ENCODE results near the gene SMIM14. TPM values are rescaled to one million over a fixed set of nuclear protein-coding genes. Genes with fewer than 3 reads are reported as not detected.
"Not testable (repeated sequence)": the region's sequence is repeated elsewhere in the genome, so short reads cannot be mapped to it uniquely, and the experiment has no call there.

SMIM14 gene
- total RNA-seq, 1 experiment from 2014 or later, result 48.2 TPM

DNA sequence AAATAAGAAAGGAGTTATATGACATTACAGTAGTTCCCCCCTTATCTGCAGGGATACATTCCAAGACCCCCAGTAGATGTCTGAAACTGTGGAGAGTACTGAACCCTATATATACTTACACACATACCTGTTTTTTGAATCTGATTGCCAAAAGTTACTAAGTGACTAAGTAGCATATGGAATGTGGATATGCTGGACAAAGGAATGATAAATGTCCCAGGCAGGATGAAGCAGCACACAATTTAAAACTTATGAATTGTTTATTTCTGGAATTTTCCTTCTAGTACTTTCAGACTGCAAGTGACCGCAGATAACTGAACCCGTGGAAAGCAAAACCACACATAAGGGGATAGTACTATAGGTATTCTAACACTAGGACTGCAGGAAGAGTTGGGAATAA, 134.1 kb downstream of the SMIM14 start:
- Histone ChIP-seq H3K4me3 (ENCODE audit: low read depth in 2 of 2, low read length in 2 of 2) (no peak overlapping the region), H3K36me3 (ENCODE audit: control insufficient read depth, insufficient read depth, low read length) (peaks cover 49% of the 10 kb centered on the region), H3K27me3 (ENCODE audit: control insufficient read depth, insufficient read depth, low read length) (no peaks in the 10 kb centered on the region), H3K4me1 (ENCODE audit: control insufficient read depth, insufficient read depth, low read length) (0 out of 2 replicates have a peak, but pooled peaks cover 2% of the 10 kb centered on the region), H3K9me3 (ENCODE audit: control insufficient read depth, insufficient read depth, low read depth, low read length) (no peaks in the 10 kb centered on the region), H3K27ac (ENCODE audit: low read length) (no peak overlapping the region)
- CTCF ChIA-PET, result no interaction called here
- ATAC-seq, result no peak
- BruUV-seq (replicated peaks), result no TSS peak
- no peak for DNase-seq (ENCODE audit: low read depth, low spot score)
- TF ChIP-seq SIN3A (IDR thresholded peaks at IDR 0.05; ENCODE audit: borderline replicate concordance, insufficient read depth, low read depth, low read length), result no peak
- no peak for TF ChIP-seq TCF7L2 (IDR thresholded peaks at IDR 0.05; ENCODE audit: low read depth, low read length)
- TF ChIP-seq, protein P1, sequence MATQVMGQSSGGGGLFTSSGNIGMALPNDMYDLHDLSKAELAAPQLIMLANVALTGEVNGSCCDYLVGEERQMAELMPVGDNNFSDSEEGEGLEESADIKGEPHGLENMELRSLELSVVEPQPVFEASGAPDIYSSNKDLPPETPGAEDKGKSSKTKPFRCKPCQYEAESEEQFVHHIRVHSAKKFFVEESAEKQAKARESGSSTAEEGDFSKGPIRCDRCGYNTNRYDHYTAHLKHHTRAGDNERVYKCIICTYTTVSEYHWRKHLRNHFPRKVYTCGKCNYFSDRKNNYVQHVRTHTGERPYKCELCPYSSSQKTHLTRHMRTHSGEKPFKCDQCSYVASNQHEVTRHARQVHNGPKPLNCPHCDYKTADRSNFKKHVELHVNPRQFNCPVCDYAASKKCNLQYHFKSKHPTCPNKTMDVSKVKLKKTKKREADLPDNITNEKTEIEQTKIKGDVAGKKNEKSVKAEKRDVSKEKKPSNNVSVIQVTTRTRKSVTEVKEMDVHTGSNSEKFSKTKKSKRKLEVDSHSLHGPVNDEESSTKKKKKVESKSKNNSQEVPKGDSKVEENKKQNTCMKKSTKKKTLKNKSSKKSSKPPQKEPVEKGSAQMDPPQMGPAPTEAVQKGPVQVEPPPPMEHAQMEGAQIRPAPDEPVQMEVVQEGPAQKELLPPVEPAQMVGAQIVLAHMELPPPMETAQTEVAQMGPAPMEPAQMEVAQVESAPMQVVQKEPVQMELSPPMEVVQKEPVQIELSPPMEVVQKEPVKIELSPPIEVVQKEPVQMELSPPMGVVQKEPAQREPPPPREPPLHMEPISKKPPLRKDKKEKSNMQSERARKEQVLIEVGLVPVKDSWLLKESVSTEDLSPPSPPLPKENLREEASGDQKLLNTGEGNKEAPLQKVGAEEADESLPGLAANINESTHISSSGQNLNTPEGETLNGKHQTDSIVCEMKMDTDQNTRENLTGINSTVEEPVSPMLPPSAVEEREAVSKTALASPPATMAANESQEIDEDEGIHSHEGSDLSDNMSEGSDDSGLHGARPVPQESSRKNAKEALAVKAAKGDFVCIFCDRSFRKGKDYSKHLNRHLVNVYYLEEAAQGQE (IDR thresholded peaks at IDR 0.05; ENCODE audit: insufficient read depth in 1 of 2, low read depth in 2 of 2, low read length in 1 of 2), result no peak
- TF ChIP-seq, protein P2, sequence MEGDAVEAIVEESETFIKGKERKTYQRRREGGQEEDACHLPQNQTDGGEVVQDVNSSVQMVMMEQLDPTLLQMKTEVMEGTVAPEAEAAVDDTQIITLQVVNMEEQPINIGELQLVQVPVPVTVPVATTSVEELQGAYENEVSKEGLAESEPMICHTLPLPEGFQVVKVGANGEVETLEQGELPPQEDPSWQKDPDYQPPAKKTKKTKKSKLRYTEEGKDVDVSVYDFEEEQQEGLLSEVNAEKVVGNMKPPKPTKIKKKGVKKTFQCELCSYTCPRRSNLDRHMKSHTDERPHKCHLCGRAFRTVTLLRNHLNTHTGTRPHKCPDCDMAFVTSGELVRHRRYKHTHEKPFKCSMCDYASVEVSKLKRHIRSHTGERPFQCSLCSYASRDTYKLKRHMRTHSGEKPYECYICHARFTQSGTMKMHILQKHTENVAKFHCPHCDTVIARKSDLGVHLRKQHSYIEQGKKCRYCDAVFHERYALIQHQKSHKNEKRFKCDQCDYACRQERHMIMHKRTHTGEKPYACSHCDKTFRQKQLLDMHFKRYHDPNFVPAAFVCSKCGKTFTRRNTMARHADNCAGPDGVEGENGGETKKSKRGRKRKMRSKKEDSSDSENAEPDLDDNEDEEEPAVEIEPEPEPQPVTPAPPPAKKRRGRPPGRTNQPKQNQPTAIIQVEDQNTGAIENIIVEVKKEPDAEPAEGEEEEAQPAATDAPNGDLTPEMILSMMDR (IDR thresholded peaks at IDR 0.05), result no peak
- no peak for TF ChIP-seq POLR2AphosphoS5 (IDR thresholded peaks at IDR 0.05; ENCODE audit: low read depth, low read length)
- intact Hi-C loops (cut with micrococcal nuclease; ENCODE audit: unreplicated experiment), result no loop called here
- in situ Hi-C loops (cut with HindIII; ENCODE audit: low pct_unique_long_range_greater_than_20kb, low sequenced_read_pairs), result no loop called here
- POLR2A ChIA-PET, result no interaction called here

DNA sequence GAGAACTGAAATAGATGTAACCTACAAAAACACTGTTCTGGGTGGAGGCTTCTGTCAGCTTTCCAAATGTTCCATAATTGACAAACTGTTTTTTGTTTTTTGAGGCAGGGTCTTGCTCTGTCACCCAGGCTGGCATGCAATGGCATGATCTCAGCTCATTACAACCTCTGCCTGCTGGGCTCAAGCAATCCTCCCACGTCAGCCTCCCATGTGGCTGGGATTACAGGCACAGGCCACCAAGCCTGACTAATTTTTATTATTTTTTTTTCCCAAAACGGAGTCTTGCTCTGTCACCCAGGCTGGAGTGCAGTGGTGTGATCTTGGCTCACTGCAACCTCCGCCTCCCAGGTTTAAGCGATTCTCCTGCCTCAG, 136.0 kb downstream of the SMIM14 start:
- H3K27me3 ChIP-seq (ENCODE audit: control insufficient read depth, insufficient read depth, low read length); in situ Hi-C loops (cut with HindIII; ENCODE audit: low pct_unique_long_range_greater_than_20kb, low sequenced_read_pairs); intact Hi-C loops (cut with micrococcal nuclease; ENCODE audit: unreplicated experiment); H3K4me1 ChIP-seq (ENCODE audit: control insufficient read depth, insufficient read depth, low read length); POLR2A ChIA-PET; H3K9me3 ChIP-seq (ENCODE audit: control insufficient read depth, insufficient read depth, low read depth, low read length); ATAC-seq; H3K27ac ChIP-seq (ENCODE audit: low read length); H3K4me3 ChIP-seq (ENCODE audit: low read depth in 2 of 2, low read length in 2 of 2); CTCF ChIA-PET; DNase-seq (ENCODE audit: low read depth, low spot score); BruUV-seq (replicated peaks): not testable (repeated sequence)
- peaks cover 56% of the 10 kb centered on the region for H3K36me3 ChIP-seq (ENCODE audit: control insufficient read depth, insufficient read depth, low read length)

DNA sequence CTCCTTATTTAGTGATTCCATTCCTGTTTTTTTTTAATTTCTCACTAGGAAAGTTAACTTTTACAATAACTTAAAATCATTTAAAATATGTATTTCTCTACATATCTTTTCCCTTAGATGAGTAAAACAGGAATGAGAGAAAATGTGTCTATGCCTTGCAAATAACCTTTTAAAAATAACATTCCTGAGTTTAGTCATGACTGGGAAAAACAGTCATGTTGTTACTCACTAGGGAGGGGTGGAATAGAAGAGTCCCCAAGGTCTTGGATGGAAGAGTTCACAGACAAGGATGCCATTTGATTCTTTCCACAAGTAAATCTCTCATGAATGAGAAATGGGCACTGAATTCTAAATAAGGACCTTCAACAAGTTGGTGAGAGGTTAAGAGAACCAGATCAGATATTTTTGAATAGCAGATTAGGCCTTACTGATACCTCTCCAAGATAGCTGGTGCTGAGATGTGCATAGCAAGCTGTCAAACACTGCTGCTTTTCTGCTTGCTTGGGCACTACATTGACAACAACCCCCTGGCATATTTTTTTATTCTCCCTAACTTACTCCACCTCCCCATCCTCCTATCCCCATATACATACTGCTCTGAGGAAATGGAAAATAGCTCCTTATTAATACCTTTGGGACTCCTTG, 136.5 kb downstream of the SMIM14 start:
- peaks cover 53% of the 10 kb centered on the region for H3K36me3 ChIP-seq (ENCODE audit: control insufficient read depth, insufficient read depth, low read length)
- ChIA-PET CTCF (no interaction called here), POLR2A (no interaction called here)

More for the DNA sequence above, 136.5 kb downstream of the SMIM14 start:
- Histone ChIP-seq H3K27me3 (ENCODE audit: control insufficient read depth, insufficient read depth, low read length) (no peaks in the 10 kb centered on the region), H3K4me1 (ENCODE audit: control insufficient read depth, insufficient read depth, low read length) (peaks cover 7% of the 10 kb centered on the region; the same call in 1 of the 2 replicates), H3K27ac (ENCODE audit: low read length) (no peak overlapping the region), H3K9me3 (ENCODE audit: control insufficient read depth, insufficient read depth, low read depth, low read length) (no peaks in the 10 kb centered on the region), H3K4me3 (ENCODE audit: low read depth in 2 of 2, low read length in 2 of 2) (no peak overlapping the region)
- no TSS peak for BruUV-seq (replicated peaks)
- no peak for DNase-seq (ENCODE audit: low read depth, low spot score)
- intact Hi-C loops (cut with micrococcal nuclease; ENCODE audit: unreplicated experiment) (no loop called here), in situ Hi-C loops (cut with HindIII; ENCODE audit: low pct_unique_long_range_greater_than_20kb, low sequenced_read_pairs) (no loop called here)
- no peak for ATAC-seq
- TF ChIP-seq POLR2AphosphoS5 (IDR thresholded peaks at IDR 0.05; ENCODE audit: low read depth, low read length), result no peak
- TF ChIP-seq TCF7L2 (IDR thresholded peaks at IDR 0.05; ENCODE audit: low read depth, low read length), result no peak
- TF ChIP-seq, protein P1 (IDR thresholded peaks at IDR 0.05; ENCODE audit: insufficient read depth in 1 of 2, low read depth in 2 of 2, low read length in 1 of 2), result no peak
